Body of pancreas (tissue), 4 donors: ENCODE data around the gene BMPR1B.
"Not testable (repeated sequence)": the region's sequence is repeated elsewhere in the genome, so short reads cannot be mapped to it uniquely, and the experiment has no call there.

Experiments used
- CTCF ChIP-seq, 7 experiments: fragments of 450-650 bp in 4 of 7; fragments of 200-600 bp in 3 of 7; sonication (generic) in 3 of 7; IDR thresholded peaks; one replicate each; pipeline ENCODE4 v1.5.1; 2016 to 2019; ENCODE audit warnings: antibody characterized with exemption in 7 of 7
- POLR2A ChIP-seq, 3 donors: fragments of 450-650 bp; IDR thresholded peaks; one replicate each; pipeline ENCODE4 v1.6.1; 2016; ENCODE audit warnings: antibody characterized with exemption in 3 of 3, mild to moderate bottlenecking in 2 of 3

GRCh38 chr4:95061801-95062200 lies 304.0 kb downstream of the BMPR1B start:
- TF ChIP-seq CTCF, POLR2A (IDR thresholded peaks at IDR 0.05): not testable (repeated sequence)
